Uterus (tissue), 4 donors: Measurements from ENCODE around the gene CADM2. TPM values are rescaled to one million over a fixed set of nuclear protein-coding genes. Genes with fewer than 3 reads are reported as not detected.

Experiments used
- DNase-seq, 2 donors: peaks; one replicate each; pipeline ENCODE4 v3.0.0-alpha.2; 2019 to 2020
- H3K27ac ChIP-seq, 2 donors: fragments of 200-600 bp; sonication (generic); 1 replicate in 1 of 2; 2 replicates in 1 of 2; pipeline ENCODE4 v1.5.1; 2016 to 2018
- H3K27me3 ChIP-seq, 2 donors: fragments of 200-600 bp; sonication (generic); one replicate each; pipeline ENCODE4 v1.5.1; 2018 to 2019; ENCODE audit warnings: control low read depth in 1 of 2
- H3K36me3 ChIP-seq, 2 donors: fragments of 200-600 bp; sonication (generic); one replicate each; pipeline ENCODE4 v1.5.1; 2019; ENCODE audit warnings: control low read depth in 1 of 2
- H3K4me1 ChIP-seq, 2 donors: fragments of 200-600 bp; sonication (generic); one replicate each; pipeline ENCODE4 v1.5.1; 2018 to 2019; ENCODE audit warnings: control low read depth in 1 of 2
- H3K4me3 ChIP-seq, 2 donors: fragments of 200-600 bp; sonication (generic); 1 replicate in 1 of 2; 2 replicates in 1 of 2; pipeline ENCODE4 v1.5.1; 2018 to 2019; ENCODE audit warnings: mild to moderate bottlenecking in 1 of 2
- H3K9me3 ChIP-seq, 2 donors: fragments of 200-600 bp; sonication (generic); one replicate each; pipeline ENCODE4 v1.5.1; 2019; ENCODE audit warnings: control low read depth in 1 of 2
- POLR2A ChIP-seq, 2 donors: fragments of 450-650 bp; IDR thresholded peaks; one replicate each; pipeline ENCODE4 v1.6.1; 2016; ENCODE audit warnings: antibody characterized with exemption in 2 of 2, mild to moderate bottlenecking in 1 of 2, moderate library complexity in 1 of 2
- intact Hi-C: fragments of 100-400 bp; cut with DNase I; formaldehyde crosslinking; loops from one replicate; pipeline ENCODE4 v1.15.1; 2023; ENCODE audit warnings: low total_unique reads
- total RNA-seq, 4 donors: library from RNA; depleted of rRNA in 3 of 4; stranded (reverse); fragments of >200 nt in 3 of 4; gene quantifications; one replicate each; pipeline versions ENCODE4 v1.1.0 to v1.2.4, GENCODE V29; 2014 to 2023
- TF ChIP-seq, protein P1 (sequence below), 4 experiments: fragments of 200-600 bp in 2 of 4; fragments of 450-650 bp in 2 of 4; sonication (generic) in 2 of 4; IDR thresholded peaks; one replicate each; pipeline ENCODE4 v1.5.1; 2016 to 2019; ENCODE audit warnings: antibody characterized with exemption in 4 of 4, mild to moderate bottlenecking in 2 of 4, moderate library complexity in 1 of 4
- donor health status: DM: yes; HTN: yes; CAD: no.

The CADM2 gene
- total RNA-seq, 4 donors from 2014 or later = 0.29 to 6.6 (median 0.85) TPM; not detected in 1

DNA sequence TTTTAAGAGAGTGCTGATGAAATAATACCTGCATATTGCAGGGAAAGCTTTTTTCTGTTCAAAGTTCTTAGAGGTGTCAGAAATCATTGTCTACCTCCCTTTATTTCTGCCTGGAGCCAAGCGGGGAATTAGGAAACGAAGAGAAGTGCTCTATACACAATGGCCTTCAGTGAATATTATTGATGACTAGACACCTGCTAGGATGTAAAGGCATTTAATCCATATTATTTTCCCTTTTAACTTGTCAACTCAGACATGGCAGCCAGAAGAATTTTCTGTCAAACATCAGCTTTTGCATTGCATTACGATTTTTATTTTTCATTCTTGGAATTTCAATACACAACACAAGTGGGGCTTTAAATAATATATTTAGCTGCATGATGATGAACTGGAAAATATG, 24.7 kb downstream of the CADM2 start:
- no peak for TF ChIP-seq POLR2A (IDR thresholded peaks at IDR 0.05)
- TF ChIP-seq, protein P1, sequence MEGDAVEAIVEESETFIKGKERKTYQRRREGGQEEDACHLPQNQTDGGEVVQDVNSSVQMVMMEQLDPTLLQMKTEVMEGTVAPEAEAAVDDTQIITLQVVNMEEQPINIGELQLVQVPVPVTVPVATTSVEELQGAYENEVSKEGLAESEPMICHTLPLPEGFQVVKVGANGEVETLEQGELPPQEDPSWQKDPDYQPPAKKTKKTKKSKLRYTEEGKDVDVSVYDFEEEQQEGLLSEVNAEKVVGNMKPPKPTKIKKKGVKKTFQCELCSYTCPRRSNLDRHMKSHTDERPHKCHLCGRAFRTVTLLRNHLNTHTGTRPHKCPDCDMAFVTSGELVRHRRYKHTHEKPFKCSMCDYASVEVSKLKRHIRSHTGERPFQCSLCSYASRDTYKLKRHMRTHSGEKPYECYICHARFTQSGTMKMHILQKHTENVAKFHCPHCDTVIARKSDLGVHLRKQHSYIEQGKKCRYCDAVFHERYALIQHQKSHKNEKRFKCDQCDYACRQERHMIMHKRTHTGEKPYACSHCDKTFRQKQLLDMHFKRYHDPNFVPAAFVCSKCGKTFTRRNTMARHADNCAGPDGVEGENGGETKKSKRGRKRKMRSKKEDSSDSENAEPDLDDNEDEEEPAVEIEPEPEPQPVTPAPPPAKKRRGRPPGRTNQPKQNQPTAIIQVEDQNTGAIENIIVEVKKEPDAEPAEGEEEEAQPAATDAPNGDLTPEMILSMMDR (IDR thresholded peaks at IDR 0.05) = no peak
- intact Hi-C loops = no loop called here
- H3K9me3 ChIP-seq = no peaks in the 10 kb centered on the region
- no peaks in the 10 kb centered on the region for H3K27me3 ChIP-seq
- no peaks in the 10 kb centered on the region for H3K4me1 ChIP-seq
- no peak overlapping the region for H3K4me3 ChIP-seq
- no peak overlapping the region for H3K27ac ChIP-seq
- no peak for DNase-seq
- H3K36me3 ChIP-seq = no peaks in the 10 kb centered on the region

DNA sequence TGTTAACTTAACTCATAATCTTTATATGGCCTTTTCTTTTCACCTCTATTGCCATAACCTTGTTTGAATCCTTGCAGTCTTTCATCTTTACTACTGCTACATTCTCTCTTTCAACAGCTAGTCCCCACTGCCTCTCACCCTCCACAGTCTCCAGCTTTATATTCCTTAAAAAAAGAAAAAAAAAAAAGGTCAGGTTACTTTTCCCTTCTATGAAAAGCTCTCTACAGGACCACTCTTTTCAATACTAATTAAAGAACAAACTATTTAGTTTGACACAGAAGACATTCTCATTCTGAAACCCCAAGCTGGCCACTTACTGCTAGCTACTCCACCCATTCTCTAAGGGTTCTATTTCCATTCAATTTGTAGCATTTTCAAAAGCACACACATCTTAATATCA, 25.6 kb downstream of the CADM2 start:
- intact Hi-C loops = no loop called here
- no peak for TF ChIP-seq POLR2A (IDR thresholded peaks at IDR 0.05)
- TF ChIP-seq, protein P1 (IDR thresholded peaks at IDR 0.05) = no peak
- Histone ChIP-seq H3K4me3 (no peak overlapping the region), H3K27me3 (no peaks in the 10 kb centered on the region), H3K4me1 (no peaks in the 10 kb centered on the region), H3K9me3 (no peaks in the 10 kb centered on the region), H3K27ac (no peak overlapping the region), H3K36me3 (no peaks in the 10 kb centered on the region)
- no peak for DNase-seq

DNA sequence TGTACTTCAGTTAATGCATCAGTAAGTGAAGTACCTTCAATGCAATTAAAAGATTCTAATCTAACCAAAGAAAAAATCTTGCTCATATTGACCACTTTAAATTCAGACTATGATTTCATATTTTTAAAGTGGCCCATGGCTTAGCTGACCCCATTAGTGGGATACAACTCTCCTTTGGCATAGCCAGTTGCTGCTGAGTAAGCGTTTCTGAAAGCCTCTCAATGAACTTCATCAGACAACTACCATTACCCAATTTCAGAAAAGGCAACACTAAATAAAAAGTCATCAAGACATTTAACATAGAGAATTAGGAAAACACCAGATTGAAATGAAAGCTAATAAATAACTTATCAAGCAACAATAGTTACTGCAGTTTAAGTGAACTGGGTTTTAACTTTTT, 27.0 kb downstream of the CADM2 start:
- Histone ChIP-seq H3K4me1 (no peaks in the 10 kb centered on the region), H3K4me3 (no peak overlapping the region), H3K27ac (no peak overlapping the region), H3K9me3 (no peaks in the 10 kb centered on the region), H3K36me3 (no peaks in the 10 kb centered on the region), H3K27me3 (no peaks in the 10 kb centered on the region)
- intact Hi-C loops = no loop called here
- TF ChIP-seq, protein P1 (IDR thresholded peaks at IDR 0.05) = no peak
- TF ChIP-seq POLR2A (IDR thresholded peaks at IDR 0.05) = no peak
- DNase-seq = no peak

DNA sequence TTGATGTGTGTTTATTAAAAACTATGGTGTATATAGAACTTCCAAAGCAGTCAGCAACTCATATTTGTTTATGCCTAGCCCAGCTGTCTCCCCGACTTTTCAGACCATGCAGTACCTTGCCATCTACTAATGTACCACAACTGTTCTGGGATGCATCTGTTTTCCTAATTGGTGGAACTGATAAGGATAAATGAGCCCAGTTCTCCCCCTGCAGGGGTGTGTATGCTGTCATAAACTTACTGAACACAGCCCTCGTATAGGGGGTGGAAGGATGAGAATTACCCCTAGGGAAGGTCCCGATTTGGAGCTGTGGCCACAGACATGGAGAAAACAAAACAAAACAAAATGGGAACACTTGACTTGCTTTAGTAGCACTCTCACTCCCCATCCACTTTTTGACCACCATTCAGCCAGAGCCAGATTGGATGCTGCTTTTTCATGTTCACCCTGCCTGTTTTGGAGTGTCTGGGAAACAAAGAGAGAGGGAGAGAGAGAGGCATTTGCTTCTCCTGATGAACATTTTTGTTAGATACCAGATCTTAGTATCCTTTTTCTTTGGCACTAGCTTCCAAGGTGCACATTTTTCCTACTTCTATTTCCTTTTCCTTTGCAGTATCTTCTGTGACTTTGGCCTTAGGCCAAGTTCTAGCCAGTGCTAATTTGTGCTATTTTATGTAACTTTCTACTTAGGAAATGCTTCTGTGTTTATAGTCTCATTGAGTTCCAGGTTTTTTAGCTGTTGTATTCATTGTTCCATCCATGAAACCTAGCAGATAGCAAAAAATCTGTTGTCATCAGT, 29.1 kb downstream of the CADM2 start:
- intact Hi-C loops = no loop called here
- no peak overlapping the region for H3K27ac ChIP-seq

DNA sequence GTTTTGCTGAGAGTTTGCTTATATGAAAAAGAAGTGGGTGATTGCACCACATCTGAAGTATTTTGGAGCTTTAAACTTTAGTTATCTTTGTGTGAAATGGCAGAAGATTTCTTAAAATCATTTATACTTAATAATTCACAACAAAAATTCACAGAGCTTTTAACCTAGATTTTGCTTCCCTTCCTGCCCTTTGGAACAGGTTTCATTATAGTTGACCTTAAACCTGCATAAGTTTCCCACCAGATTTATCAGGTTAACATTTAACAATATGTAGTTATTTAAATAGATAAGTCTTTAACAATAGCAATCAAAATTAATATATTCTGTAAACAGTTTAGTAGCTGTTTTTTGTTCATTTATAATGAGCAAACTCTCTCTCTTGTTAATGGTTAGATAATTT, 30.3 kb downstream of the CADM2 start:
- intact Hi-C loops = no loop called here
- Histone ChIP-seq H3K36me3 (no peaks in the 10 kb centered on the region), H3K9me3 (no peaks in the 10 kb centered on the region), H3K4me1 (no peaks in the 10 kb centered on the region), H3K27me3 (no peaks in the 10 kb centered on the region), H3K4me3 (no peak overlapping the region), H3K27ac (no peak overlapping the region)
- DNase-seq = no peak
- TF ChIP-seq, protein P1 (IDR thresholded peaks at IDR 0.05) = no peak
- TF ChIP-seq POLR2A (IDR thresholded peaks at IDR 0.05) = no peak

More for the DNA sequence above, 29.1 kb downstream of the CADM2 start:
- Histone ChIP-seq H3K36me3 (no peaks in the 10 kb centered on the region), H3K4me3 (no peak overlapping the region), H3K4me1 (no peaks in the 10 kb centered on the region), H3K27me3 (no peaks in the 10 kb centered on the region), H3K9me3 (no peaks in the 10 kb centered on the region)
- no peak for DNase-seq
- no peak for TF ChIP-seq POLR2A (IDR thresholded peaks at IDR 0.05)
- TF ChIP-seq, protein P1 (IDR thresholded peaks at IDR 0.05) = no peak
